ENCODE results near the gene TAF1A.
"Not testable (repeated sequence)": the region's sequence is repeated elsewhere in the genome, so short reads cannot be mapped to it uniquely, and the experiment has no call there.

The TAF1A gene

DNA sequence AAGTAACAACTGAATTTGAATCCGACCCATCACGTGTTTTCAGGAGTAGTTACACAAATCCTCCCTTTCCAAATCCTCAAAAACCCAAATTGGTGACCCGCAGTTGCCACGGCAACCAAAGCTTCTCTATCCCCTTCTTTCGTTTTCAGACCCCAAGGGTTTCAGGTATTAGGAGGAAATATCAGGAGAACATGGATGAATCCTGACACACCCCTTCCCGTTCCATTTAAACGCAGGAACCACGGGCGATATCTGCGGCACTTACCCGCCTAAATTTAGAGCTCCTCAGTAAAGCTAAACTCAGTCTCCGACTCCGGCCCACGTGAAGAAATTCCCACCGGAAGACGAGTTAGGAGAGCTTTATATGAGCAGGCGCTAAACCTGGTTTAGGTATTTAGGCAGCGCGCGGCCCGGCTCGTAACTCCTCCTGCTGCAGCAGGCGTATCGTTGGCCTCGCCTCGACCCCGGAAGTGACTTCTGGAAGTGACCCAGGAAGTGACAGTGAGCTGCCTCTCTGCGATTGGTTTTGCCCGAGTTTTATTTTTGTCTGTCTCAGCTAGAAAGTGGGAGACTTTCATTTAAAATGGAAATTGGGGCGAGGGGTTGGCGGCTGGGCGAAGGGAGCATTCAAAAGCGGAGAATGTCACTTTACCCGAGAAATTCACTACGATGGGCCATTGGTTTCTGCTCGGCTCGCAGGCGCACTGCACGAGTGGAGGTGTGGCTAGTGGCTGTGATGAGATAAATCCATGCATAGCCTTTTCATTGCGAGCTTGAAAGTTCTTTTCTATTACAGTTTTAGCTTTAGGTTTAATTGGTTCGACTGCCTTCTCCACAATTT lies at the start of gene TAF1A:
TSS of gene TAF1A (minus strand) at position 472 of the 841 bp plus-strand sequence.
- peak; percentile 90 for DNase-seq (ENCODE audit: low read depth, low spot score)

DNA sequence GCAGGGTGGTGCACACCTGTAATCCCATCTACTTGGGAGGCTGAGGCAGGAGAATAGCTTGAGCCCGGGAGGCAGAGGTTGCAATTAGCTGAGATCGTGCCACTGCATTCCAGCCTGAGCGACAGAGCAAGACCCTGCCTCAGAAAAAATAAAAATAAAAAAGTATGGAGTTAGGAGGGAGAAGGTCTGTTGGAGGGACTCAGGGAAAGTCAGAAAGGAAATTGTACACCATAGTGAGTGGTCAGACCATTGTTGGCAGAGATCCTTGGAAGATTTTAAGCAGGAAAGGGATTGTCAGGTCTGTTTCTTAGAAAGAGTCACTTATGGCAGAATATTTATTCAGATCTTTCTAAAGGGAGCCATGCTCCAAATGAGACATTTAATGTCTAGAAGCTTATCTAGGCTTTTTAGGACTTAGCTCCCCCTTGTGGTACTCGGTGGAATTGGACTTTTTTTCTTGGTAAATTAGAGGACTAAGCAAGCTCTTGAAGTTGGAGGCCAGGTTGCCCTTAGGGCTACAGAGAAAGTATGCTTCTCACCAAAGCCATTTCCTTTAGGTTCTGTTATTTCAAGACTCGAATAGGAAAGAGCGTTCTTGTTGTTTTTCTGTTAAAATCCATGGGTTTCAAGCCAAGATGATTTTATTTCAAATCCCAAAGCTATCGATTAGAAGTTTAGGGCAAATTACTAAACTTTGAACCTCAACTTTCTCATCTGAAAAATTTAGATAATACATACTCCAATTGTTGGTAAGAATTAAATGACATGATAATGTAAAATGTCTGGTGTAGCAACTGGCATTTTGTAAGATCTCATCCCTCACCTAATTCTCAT lies 44.7 kb upstream of the TAF1A start:
- peak; percentile 84 for DNase-seq (ENCODE audit: low read depth, low spot score)

- DNase-seq (ENCODE audit: low read depth, low spot score) = no peak
Observed at GRCh38 chr1:222632749-222633148, 43.0 kb upstream of the TAF1A start.

- no peak for DNase-seq (ENCODE audit: low read depth, low spot score)
Observed at GRCh38 chr1:222631611-222632208, 42.0 kb upstream of the TAF1A start.

- DNase-seq (ENCODE audit: low read depth, low spot score) = no peak
Observed at GRCh38 chr1:222629921-222630535, 40.3 kb upstream of the TAF1A start.

- no peak for DNase-seq (ENCODE audit: low read depth, low spot score)
Observed at GRCh38 chr1:222627232-222627631, 37.5 kb upstream of the TAF1A start.

DNA sequence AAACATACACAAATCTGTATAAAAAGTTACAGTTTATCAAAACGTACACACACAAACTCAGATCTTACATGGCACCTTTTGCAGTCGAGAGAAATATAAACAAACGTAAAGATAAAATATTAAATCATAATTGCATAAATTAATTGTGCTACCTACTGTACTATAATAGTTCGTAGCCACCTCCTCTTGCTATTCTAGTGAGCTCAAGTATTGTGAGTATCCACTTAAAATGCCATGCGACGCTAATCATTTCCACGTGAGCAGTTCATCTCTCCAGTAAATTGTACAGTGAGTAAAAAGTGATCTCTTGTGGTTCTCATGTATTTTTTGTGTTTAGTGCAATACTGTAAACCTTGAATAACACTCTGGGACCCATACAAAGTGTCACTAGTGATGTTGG lies 34.5 kb upstream of the TAF1A start:
- DNase-seq (ENCODE audit: low read depth, low spot score) = no peak

GRCh38 chr1:222623458-222623857 lies 33.7 kb upstream of the TAF1A start:
- DNase-seq (ENCODE audit: low read depth, low spot score) = no peak

DNA sequence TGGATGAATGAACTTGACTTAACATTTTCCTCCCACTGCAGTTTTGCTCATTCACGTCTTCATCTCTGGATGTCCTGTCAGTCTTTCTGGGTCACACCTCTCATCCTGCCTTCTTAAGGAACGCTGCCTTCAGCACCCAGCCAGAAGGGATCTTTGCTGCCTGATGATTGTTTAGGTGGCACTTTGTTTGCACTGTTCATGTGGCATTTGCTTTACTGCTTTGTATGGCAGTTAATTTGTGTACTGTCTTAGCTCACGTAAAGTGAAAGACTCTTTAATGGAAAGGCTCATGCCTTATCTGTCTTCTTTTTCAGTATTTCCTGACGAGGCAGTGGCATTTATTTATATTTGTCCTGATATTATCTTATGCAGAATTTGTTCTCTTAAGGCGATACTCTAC lies 33.0 kb upstream of the TAF1A start:
- DNase-seq (ENCODE audit: low read depth, low spot score) = no peak

GRCh38 chr1:222620566-222620965 lies 30.8 kb upstream of the TAF1A start:
- DNase-seq (ENCODE audit: low read depth, low spot score) = no peak

DNA sequence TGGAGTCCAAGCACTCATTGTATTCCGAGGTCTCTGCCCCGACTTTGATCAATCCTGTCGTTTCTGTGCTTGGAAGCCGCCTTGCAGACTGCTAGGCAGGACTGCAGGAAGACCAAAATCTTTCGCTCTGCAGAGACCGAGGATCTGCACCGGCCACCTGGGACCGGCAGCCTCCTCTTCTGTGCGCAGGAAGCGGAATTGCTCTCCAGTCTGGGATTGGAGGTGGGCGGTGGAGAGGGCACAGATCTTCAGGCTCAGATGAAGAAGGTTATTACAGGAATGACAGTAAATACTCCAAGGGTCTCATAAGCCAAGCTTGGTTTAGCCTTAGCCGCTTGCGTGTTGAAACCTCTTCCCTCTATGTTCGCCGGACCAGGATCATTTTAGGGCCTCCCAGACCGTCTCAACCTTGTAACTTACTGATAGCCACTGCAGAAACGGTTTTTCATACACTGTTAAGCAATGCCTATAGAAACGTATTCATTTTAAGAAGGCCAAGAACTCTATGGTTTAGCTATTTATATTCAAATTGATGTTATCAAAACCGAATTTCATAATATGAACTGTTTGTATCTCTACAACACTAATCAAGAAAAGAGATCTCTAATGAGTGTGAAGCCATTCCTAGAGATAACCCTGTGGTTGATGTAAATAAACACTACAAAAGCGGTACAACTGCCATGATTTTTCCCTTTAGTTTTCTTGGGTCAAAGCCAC lies 29.3 kb upstream of the TAF1A start:
- peak; percentile 58 for DNase-seq (ENCODE audit: low read depth, low spot score)

- peak; percentile 37 for DNase-seq (ENCODE audit: low read depth, low spot score)
Observed at GRCh38 chr1:222618001-222618879, 28.5 kb upstream of the TAF1A start, which contains the start of gene MIA3. Gene MIA3, plus strand, starts transcription at chr1:222618097. Its CDS starts 14 bp downstream, at chr1:222618111.

GRCh38 chr1:222617367-222617951 lies 27.7 kb upstream of the TAF1A start:
- DNase-seq (ENCODE audit: low read depth, low spot score) = peak; percentile 97

DNA sequence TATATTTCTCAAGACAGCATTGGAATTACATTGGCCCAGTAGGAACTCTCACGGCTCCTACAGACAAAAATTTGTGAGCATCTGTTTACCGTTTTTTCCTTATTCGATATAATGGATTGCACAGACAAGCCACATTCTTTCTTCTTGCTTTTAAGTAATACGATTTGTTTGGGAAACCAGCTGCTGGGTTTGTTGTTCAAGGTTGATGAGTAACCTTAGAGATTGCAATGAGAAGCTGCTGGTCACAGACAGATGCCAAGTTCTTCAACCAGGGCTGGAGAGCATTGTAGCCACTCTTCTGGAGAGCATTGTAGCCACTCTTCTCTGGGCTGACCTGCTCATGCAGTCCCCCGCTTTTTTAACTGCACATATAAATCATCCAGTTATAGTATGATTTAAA lies 26.8 kb upstream of the TAF1A start:
- no peak for DNase-seq (ENCODE audit: low read depth, low spot score)

DNA sequence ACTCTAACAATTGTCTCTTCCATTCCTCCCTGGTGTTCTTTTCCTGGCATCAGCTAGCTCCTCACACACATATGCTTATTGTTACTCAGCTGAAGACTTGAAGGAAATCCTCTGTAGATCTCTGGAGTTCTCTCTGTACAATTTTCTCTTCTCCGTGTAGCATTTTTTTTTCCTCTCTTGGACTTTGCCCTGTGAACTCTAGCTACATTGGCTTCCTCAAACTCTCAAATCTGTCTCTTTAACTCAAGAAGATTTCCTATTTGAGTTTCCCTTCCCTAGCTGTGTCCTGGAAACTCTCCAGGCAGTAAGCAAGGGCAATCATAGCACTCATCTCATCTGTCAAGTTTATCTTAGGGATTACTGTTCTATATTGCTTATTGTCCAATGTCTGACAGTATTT lies 23.9 kb upstream of the TAF1A start:
- no peak for DNase-seq (ENCODE audit: low read depth, low spot score)

DNA sequence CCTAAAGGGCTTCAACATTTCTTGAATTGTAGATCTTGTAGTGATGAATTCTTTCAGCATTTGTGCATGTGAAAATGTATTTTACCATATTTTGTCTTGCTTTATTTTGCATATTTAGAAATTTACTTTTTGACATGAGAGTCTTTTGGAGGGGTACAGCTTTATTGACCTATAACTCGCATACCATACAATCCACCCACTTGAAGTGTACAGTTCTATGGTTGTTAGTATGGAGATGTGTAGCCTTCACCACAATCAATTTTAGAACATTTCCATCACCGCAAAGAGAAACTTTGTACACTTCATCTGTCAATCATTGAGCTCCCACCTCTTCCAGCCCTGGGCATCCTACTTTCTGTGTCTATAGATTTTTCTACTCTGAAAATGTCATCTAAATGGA lies 21.0 kb upstream of the TAF1A start:
- DNase-seq (ENCODE audit: low read depth, low spot score) = no peak

DNA sequence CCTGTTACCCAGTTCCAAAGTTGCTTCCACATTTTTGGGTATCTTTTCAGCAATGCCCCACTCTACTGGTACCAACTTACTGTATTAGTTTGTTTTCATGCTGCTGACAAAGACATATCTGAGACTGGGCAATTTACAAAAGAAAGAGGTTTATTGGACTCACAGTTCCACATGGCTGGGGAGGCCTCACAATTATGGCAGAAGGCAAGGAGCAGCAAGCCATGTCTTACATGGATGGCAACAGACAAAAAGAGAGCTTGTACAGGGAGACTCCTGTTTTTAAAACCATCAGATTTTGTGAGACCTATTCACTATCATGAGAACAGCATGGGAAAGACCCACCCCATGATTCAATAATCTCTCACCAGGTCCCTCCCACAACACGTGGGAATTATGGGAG lies 19.4 kb upstream of the TAF1A start:
- DNase-seq (ENCODE audit: low read depth, low spot score) = not testable (repeated sequence)

DNA sequence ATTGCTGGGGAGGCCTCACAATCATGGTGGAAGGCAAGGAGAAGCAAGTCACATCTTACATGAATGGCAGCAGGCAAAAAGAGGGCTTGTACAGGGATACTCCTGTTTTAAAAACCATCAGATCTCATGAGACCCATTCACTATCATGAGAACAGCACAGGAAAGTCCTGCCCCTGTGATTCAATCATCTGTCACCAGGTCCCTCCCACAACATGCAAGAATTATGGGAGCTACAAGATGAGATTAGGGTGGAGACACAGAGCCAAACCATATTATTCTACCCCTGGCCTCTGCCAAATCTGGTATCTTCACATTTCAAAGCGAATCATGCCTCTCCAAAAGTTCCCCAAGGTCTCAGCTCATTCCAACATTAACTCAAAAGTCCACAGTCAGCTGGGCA lies 17.0 kb upstream of the TAF1A start:
- DNase-seq (ENCODE audit: low read depth, low spot score) = no peak

- no peak for DNase-seq (ENCODE audit: low read depth, low spot score)
Observed at GRCh38 chr1:222601257-222601656, 11.5 kb upstream of the TAF1A start.

DNA sequence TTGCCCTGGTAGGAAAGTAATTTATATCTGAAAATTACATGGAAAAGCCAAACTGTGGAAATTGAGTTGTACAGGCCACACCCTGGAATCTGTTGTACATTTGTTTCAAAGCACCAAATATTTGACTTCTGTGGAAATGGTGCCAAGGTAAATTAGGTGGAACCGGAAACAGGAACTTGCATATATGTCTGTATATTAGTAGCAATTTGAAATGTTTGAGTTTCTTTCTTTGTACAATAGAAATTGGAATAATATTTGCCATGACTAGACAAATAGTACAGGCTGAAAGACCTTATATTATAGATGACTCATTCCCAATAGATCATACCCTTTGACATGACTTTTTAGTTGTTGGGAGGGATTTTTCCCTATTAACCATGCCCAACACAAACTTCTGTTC lies 10.5 kb upstream of the TAF1A start:
- DNase-seq (ENCODE audit: low read depth, low spot score) = no peak

All from ELF-1 (cell line).